HG02759 (cell line): ENCODE measurements around the gene JUNB.
A peak's percentile ranks its signal among the peaks of the same experiment; 100 is the strongest.

Experiments used
- ATAC-seq: cut with Tn5 transposase; IDR thresholded peaks from one replicate; pipeline ENCODE4 v1.9.1; 2021; ENCODE audit warnings: mild to moderate bottlenecking, moderate library complexity; ENCODE audit not compliant: unreplicated experiment

Gene JUNB

GRCh38 chr19:12791345-12792050 lies at the start of gene JUNB:
TSS of gene JUNB (plus strand) at chr19:12791486. CDS start at chr19:12791772, 286 bp downstream.
- ATAC-seq, result peak; percentile 31

- ATAC-seq, result no peak
These were observed 46.0 kb upstream of the JUNB start for GRCh38 chr19:12745166-12745897.

- ATAC-seq, result no peak
These were observed 42.8 kb upstream of the JUNB start for GRCh38 chr19:12748489-12748888.

GRCh38 chr19:12749938-12750521 lies 41.3 kb upstream of the JUNB start:
- no peak for ATAC-seq

GRCh38 chr19:12750851-12751250 lies 40.4 kb upstream of the JUNB start:
- ATAC-seq, result no peak

- no peak for ATAC-seq
These were observed 39.7 kb upstream of the JUNB start, which contains the start of gene BEST2 for GRCh38 chr19:12751635-12752034. TSS of gene BEST2 (plus strand) at chr19:12751791. CDS start at chr19:12752593, 802 bp downstream.

GRCh38 chr19:12752056-12752781 lies 39.1 kb upstream of the JUNB start:
- ATAC-seq, result no peak

GRCh38 chr19:12754465-12755196 lies 36.7 kb upstream of the JUNB start:
- ATAC-seq, result no peak

GRCh38 chr19:12756150-12756883 lies 35.0 kb upstream of the JUNB start:
- no peak for ATAC-seq

GRCh38 chr19:12757544-12758274 lies 33.6 kb upstream of the JUNB start:
- no peak for ATAC-seq

GRCh38 chr19:12759686-12760085 lies 31.6 kb upstream of the JUNB start:
- no peak for ATAC-seq

GRCh38 chr19:12763100-12763499 lies 28.2 kb upstream of the JUNB start:
- no peak for ATAC-seq

- no peak for ATAC-seq
These were observed 26.6 kb upstream of the JUNB start for GRCh38 chr19:12764698-12765097.

GRCh38 chr19:12766051-12766521 lies 25.2 kb upstream of the JUNB start:
- ATAC-seq, result no peak

- ATAC-seq, result no peak
These were observed 24.1 kb upstream of the JUNB start for GRCh38 chr19:12767150-12767549.

GRCh38 chr19:12767666-12768065 lies 23.6 kb upstream of the JUNB start:
- ATAC-seq, result no peak

GRCh38 chr19:12769689-12770088 lies 21.6 kb upstream of the JUNB start:
- ATAC-seq, result no peak

GRCh38 chr19:12770922-12771321 lies 20.4 kb upstream of the JUNB start:
- ATAC-seq, result no peak

GRCh38 chr19:12772323-12772722 lies 19.0 kb upstream of the JUNB start:
- ATAC-seq, result no peak
